ENCODE results near the gene XYLT1. TPM values are rescaled to one million over a fixed set of nuclear protein-coding genes. Genes with fewer than 3 reads are reported as not detected.

Gene XYLT1
- polyA plus RNA-seq, 1 donor from 2014 or later, result 3.3 TPM

- no peak overlapping the region for H3K27ac ChIP-seq (ENCODE audit: low read length)
- no peak overlapping the region for H3K9ac ChIP-seq (ENCODE audit: low read length)
- no peak overlapping the region for H2AFZ ChIP-seq (ENCODE audit: low read depth, low read length)
- H3K79me2 ChIP-seq (replicated peaks; ENCODE audit: insufficient read depth, low read length), result no peaks in the 10 kb centered on the region
- H3K27me3 ChIP-seq (ENCODE audit: insufficient read depth, low read depth, low read length), result no peaks in the 10 kb centered on the region
- H3K36me3 ChIP-seq (ENCODE audit: insufficient read depth, low read length), result no peaks in the 10 kb centered on the region
- H3K4me3 ChIP-seq (ENCODE audit: low read length), result no peak overlapping the region
- TF ChIP-seq REST (IDR thresholded peaks at IDR 0.05; ENCODE audit: borderline replicate concordance), result no peak
- no peak for TF ChIP-seq RAD21 (conservative IDR thresholded peaks at IDR 0.05)
- TF ChIP-seq SMC3 (conservative IDR thresholded peaks at IDR 0.05; ENCODE audit: poor library complexity), result no peak
- no peak for TF ChIP-seq EZH2 (IDR thresholded peaks at IDR 0.05; ENCODE audit: borderline replicate concordance, insufficient read depth, low read length, poor library complexity, severe bottlenecking)
- no peak for TF ChIP-seq TAF1 (IDR thresholded peaks at IDR 0.05; ENCODE audit: low read depth)
- TF ChIP-seq MXI1 (conservative IDR thresholded peaks at IDR 0.05; ENCODE audit: poor library complexity, severe bottlenecking), result no peak
- no peak for TF ChIP-seq POLR2AphosphoS5 (IDR thresholded peaks at IDR 0.05)
- TF ChIP-seq CTCF (IDR thresholded peaks at IDR 0.05; ENCODE audit: poor library complexity, severe bottlenecking), result no peak
- TF ChIP-seq EP300 (conservative IDR thresholded peaks at IDR 0.05; ENCODE audit: poor library complexity, severe bottlenecking), result no peak
- H3K9me2 ChIP-seq (ENCODE audit: insufficient read depth, low read length), result no peaks in the 10 kb centered on the region
- H4K20me1 ChIP-seq (ENCODE audit: insufficient read depth), result no peaks in the 10 kb centered on the region
- no peaks in the 10 kb centered on the region for H3K9me3 ChIP-seq (ENCODE audit: low read length)
- no peaks in the 10 kb centered on the region for H3F3A ChIP-seq (ENCODE audit: insufficient read depth, low read length, poor library complexity, severe bottlenecking)
- H3K4me2 ChIP-seq (ENCODE audit: low read length), result no peak overlapping the region
Measured at GRCh38 chr16:17143546-17144419, 327.0 kb downstream of the XYLT1 start.

- Histone ChIP-seq H3F3A (ENCODE audit: insufficient read depth, low read length, poor library complexity, severe bottlenecking) (no peaks in the 10 kb centered on the region), H3K4me3 (ENCODE audit: low read length) (no peak overlapping the region), H3K36me3 (ENCODE audit: insufficient read depth, low read length) (no peaks in the 10 kb centered on the region), H3K9ac (ENCODE audit: low read length) (no peak overlapping the region), H4K20me1 (ENCODE audit: insufficient read depth) (no peaks in the 10 kb centered on the region), H3K9me3 (ENCODE audit: low read length) (no peaks in the 10 kb centered on the region), H3K27ac (ENCODE audit: low read length) (no peak overlapping the region), H2AFZ (ENCODE audit: low read depth, low read length) (no peak overlapping the region), H3K4me2 (ENCODE audit: low read length) (no peak overlapping the region), H3K79me2 (replicated peaks; ENCODE audit: insufficient read depth, low read length) (no peaks in the 10 kb centered on the region), H3K9me2 (ENCODE audit: insufficient read depth, low read length) (no peaks in the 10 kb centered on the region), H3K27me3 (ENCODE audit: insufficient read depth, low read depth, low read length) (no peaks in the 10 kb centered on the region)
- TF ChIP-seq EZH2 (IDR thresholded peaks at IDR 0.05; ENCODE audit: borderline replicate concordance, insufficient read depth, low read length, poor library complexity, severe bottlenecking) (no peak), REST (IDR thresholded peaks at IDR 0.05; ENCODE audit: borderline replicate concordance) (no peak), EP300 (conservative IDR thresholded peaks at IDR 0.05; ENCODE audit: poor library complexity, severe bottlenecking) (no peak), CTCF (IDR thresholded peaks at IDR 0.05; ENCODE audit: poor library complexity, severe bottlenecking) (no peak), TAF1 (IDR thresholded peaks at IDR 0.05; ENCODE audit: low read depth) (no peak), RAD21 (conservative IDR thresholded peaks at IDR 0.05) (no peak)
Measured at GRCh38 chr16:17138801-17139200, 332.0 kb downstream of the XYLT1 start.
